Thyroid gland (tissue), 4 donors: ENCODE data around the gene AGTPBP1.

Experiments used
- POLR2A ChIP-seq, 2 donors: fragments of 450-650 bp; IDR thresholded peaks; one replicate each; pipeline ENCODE4 v1.6.1; 2017; ENCODE audit warnings: antibody characterized with exemption in 2 of 2, mild to moderate bottlenecking in 2 of 2, moderate library complexity in 1 of 2
- TF ChIP-seq, protein P1 (sequence below), 6 experiments: fragments of 200-600 bp in 3 of 6; fragments of 450-650 bp in 3 of 6; sonication (generic) in 3 of 6; IDR thresholded peaks; one replicate each; pipeline ENCODE4 v1.5.1; 2016 to 2019; ENCODE audit warnings: antibody characterized with exemption in 6 of 6, mild to moderate bottlenecking in 2 of 6, inconsistent platforms in 1 of 6, moderate library complexity in 1 of 6

DNA sequence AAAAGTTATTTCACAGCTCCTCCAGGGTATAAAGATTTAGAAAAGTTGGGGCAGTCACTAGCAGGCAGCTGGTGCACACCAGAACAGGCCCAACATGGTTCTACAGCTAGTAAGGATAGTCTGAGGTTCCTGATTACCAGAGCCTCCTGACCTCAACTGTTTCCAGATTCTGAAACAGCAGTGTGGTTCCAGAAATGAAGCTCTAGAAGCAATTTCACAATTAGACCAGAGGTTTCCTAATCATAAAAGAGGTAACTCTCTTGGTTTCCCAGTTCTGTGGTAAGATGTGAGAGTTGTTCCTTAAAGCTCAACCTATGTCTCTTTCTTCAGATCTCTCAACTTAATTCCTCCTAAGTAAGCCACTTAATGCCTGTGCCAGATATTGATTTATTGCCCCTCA, 11.9 kb downstream of the AGTPBP1 start:
- TF ChIP-seq, protein P1, sequence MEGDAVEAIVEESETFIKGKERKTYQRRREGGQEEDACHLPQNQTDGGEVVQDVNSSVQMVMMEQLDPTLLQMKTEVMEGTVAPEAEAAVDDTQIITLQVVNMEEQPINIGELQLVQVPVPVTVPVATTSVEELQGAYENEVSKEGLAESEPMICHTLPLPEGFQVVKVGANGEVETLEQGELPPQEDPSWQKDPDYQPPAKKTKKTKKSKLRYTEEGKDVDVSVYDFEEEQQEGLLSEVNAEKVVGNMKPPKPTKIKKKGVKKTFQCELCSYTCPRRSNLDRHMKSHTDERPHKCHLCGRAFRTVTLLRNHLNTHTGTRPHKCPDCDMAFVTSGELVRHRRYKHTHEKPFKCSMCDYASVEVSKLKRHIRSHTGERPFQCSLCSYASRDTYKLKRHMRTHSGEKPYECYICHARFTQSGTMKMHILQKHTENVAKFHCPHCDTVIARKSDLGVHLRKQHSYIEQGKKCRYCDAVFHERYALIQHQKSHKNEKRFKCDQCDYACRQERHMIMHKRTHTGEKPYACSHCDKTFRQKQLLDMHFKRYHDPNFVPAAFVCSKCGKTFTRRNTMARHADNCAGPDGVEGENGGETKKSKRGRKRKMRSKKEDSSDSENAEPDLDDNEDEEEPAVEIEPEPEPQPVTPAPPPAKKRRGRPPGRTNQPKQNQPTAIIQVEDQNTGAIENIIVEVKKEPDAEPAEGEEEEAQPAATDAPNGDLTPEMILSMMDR (IDR thresholded peaks at IDR 0.05), result no peak
- no peak for TF ChIP-seq POLR2A (IDR thresholded peaks at IDR 0.05)
